ENCODE data around the gene PIK3C3. TPM values are rescaled to one million over a fixed set of nuclear protein-coding genes. Genes with fewer than 3 reads are reported as not detected.

Gene PIK3C3
- total RNA-seq: 28.3 and 54.0 TPM in 2 replicates

GRCh38 chr18:41954827-41955613 is at the start of gene PIK3C3:
PIK3C3 (plus strand) TSS chr18:41955234; CDS start chr18:41955292, 58 bp downstream.

All from tracheal epithelial cell (primary cell).